UCSD-AML1 (cell line): ENCODE measurements around the gene USP6NL.
"Not testable (repeated sequence)": the region's sequence is repeated elsewhere in the genome, so short reads cannot be mapped to it uniquely, and the experiment has no call there.

ENCODE experiments used
- DNase-seq: peaks from one replicate; lab custom pipeline; 2025; ENCODE audit not compliant: unreplicated experiment; lab: John Stamatoyannopoulos, UW

The USP6NL gene

GRCh38 chr10:11448545-11449244 is 162.8 kb downstream of the USP6NL start:
- no peak for DNase-seq

GRCh38 chr10:11448190-11448544 is 163.3 kb downstream of the USP6NL start:
- DNase-seq: no peak

GRCh38 chr10:11447586-11447985 is 163.9 kb downstream of the USP6NL start:
- DNase-seq: no peak

- DNase-seq: no peak
These were observed 164.6 kb downstream of the USP6NL start for GRCh38 chr10:11446864-11447263.

- no peak for DNase-seq
These were observed 165.3 kb downstream of the USP6NL start for GRCh38 chr10:11446133-11446532.

GRCh38 chr10:11444531-11445228 is 166.8 kb downstream of the USP6NL start:
- no peak for DNase-seq

- DNase-seq: no peak
These were observed 167.3 kb downstream of the USP6NL start for GRCh38 chr10:11444155-11444530.

GRCh38 chr10:11443468-11444154 is 167.8 kb downstream of the USP6NL start:
- no peak for DNase-seq

- no peak for DNase-seq
These were observed 169.3 kb downstream of the USP6NL start for GRCh38 chr10:11442001-11442773.

GRCh38 chr10:11441151-11441535 is 170.3 kb downstream of the USP6NL start:
- no peak for DNase-seq

- DNase-seq: no peak
These were observed 170.9 kb downstream of the USP6NL start for GRCh38 chr10:11440250-11441150.

GRCh38 chr10:11439523-11440053 is 171.9 kb downstream of the USP6NL start:
- DNase-seq: no peak

GRCh38 chr10:11437391-11438142 is 173.9 kb downstream of the USP6NL start:
- no peak for DNase-seq

GRCh38 chr10:11436445-11436844 is 175.0 kb downstream of the USP6NL start:
- DNase-seq: not testable (repeated sequence)

GRCh38 chr10:11435581-11435981 is 175.9 kb downstream of the USP6NL start:
- DNase-seq: no peak

GRCh38 chr10:11434324-11434723 is 177.1 kb downstream of the USP6NL start:
- no peak for DNase-seq

GRCh38 chr10:11433657-11434056 is 177.8 kb downstream of the USP6NL start:
- no peak for DNase-seq

- no peak for DNase-seq
These were observed 180.3 kb downstream of the USP6NL start for GRCh38 chr10:11431216-11431555.

- DNase-seq: no peak
These were observed 180.8 kb downstream of the USP6NL start for GRCh38 chr10:11430421-11431215.
